OCI-LY1 (cell line): ENCODE data around the gene EML1.

Experiments
- H2AFZ ChIP-seq: fragments of 200-600 bp; sonication (generic), shearing (Covaris generic); 2 replicates; pipeline ENCODE4 v1.6.0; 2014; ENCODE audit warnings: antibody characterized with exemption, mild to moderate bottlenecking, low read length
- H3F3A ChIP-seq: fragments of 200-600 bp; sonication (generic), shearing (Covaris generic); 2 replicates; pipeline ENCODE4 v1.6.0; 2014; ENCODE audit warnings: mild to moderate bottlenecking, antibody characterized with exemption, low read length, moderate library complexity; ENCODE audit not compliant: insufficient read depth
- H3K27ac ChIP-seq: fragments of 200-600 bp; sonication (generic); 2 replicates; pipeline ENCODE4 v1.5.1; 2014; ENCODE audit warnings: low read length, mixed run types, mild to moderate bottlenecking, low read depth; ENCODE audit not compliant: poor library complexity, severe bottlenecking
- H3K27me3 ChIP-seq: fragments of 200-600 bp; sonication (generic); 2 replicates; pipeline ENCODE4 v1.6.0; 2014; ENCODE audit warnings: antibody characterized with exemption, mild to moderate bottlenecking, low read length, moderate library complexity; ENCODE audit not compliant: insufficient read depth
- H3K36me3 ChIP-seq: fragments of 200-600 bp; sonication (generic); 2 replicates; pipeline ENCODE4 v1.6.1; 2014; ENCODE audit warnings: mild to moderate bottlenecking, antibody characterized with exemption, low read length, moderate library complexity, mixed read lengths; ENCODE audit not compliant: insufficient read depth
- H3K4me1 ChIP-seq: fragments of 200-600 bp; sonication (generic); 2 replicates; pipeline ENCODE4 v1.5.1; 2014; ENCODE audit warnings: mild to moderate bottlenecking, low read length, moderate library complexity; ENCODE audit not compliant: insufficient read depth, severe bottlenecking
- H3K4me2 ChIP-seq: fragments of 200-600 bp; sonication (generic), shearing (Covaris generic); 2 replicates; pipeline ENCODE4 v1.6.1; 2014; ENCODE audit warnings: low read length
- H3K4me3 ChIP-seq: fragments of 200-600 bp; sonication (generic); 2 replicates; pipeline ENCODE4 v1.5.1; 2014; ENCODE audit warnings: low read length, low read depth, mild to moderate bottlenecking, mixed read lengths; ENCODE audit not compliant: poor library complexity, severe bottlenecking
- H3K79me2 ChIP-seq: fragments of 200-600 bp; shearing (Covaris generic); 2 replicates; pipeline ENCODE4 v1.6.1; 2016; ENCODE audit warnings: mixed run types, low read length, mixed read lengths; ENCODE audit not compliant: insufficient read depth
- H3K9ac ChIP-seq: fragments of 200-600 bp; sonication (generic), shearing (Covaris generic); 2 replicates; pipeline ENCODE4 v1.6.1; 2014; ENCODE audit warnings: mild to moderate bottlenecking, low read length, mixed read lengths
- H3K9me2 ChIP-seq: fragments of 200-600 bp; sonication (generic), shearing (Covaris generic); 2 replicates; pipeline ENCODE4 v1.6.1; 2014; ENCODE audit warnings: low read depth, mild to moderate bottlenecking, low read length, mixed read lengths
- H3K9me3 ChIP-seq: fragments of 200-600 bp; shearing (Covaris generic); 2 replicates; pipeline ENCODE4 v1.6.1; 2014; ENCODE audit warnings: low read length, mixed read lengths
- H4K20me1 ChIP-seq: fragments of 200-600 bp; sonication (generic), shearing (Covaris generic); 2 replicates; pipeline ENCODE4 v1.6.0; 2016; ENCODE audit warnings: mild to moderate bottlenecking, low read length; ENCODE audit not compliant: insufficient read depth
- EZH2 ChIP-seq: fragments of 200-600 bp; sonication (generic), shearing (Covaris generic); IDR thresholded peaks from 2 replicates; pipeline ENCODE4 v1.8.0; 2017; ENCODE audit warnings: borderline replicate concordance, mixed run types, mild to moderate bottlenecking, antibody characterized with exemption, low read length, moderate library complexity, mixed read lengths
- TF ChIP-seq, protein P1 (sequence below): fragments of 200-600 bp; sonication (generic), shearing (Covaris generic); IDR thresholded peaks from 2 replicates; pipeline ENCODE4 v1.5.1; 2017; ENCODE audit warnings: mild to moderate bottlenecking, antibody characterized with exemption, low read length, moderate library complexity, mixed read lengths

The EML1 gene

DNA sequence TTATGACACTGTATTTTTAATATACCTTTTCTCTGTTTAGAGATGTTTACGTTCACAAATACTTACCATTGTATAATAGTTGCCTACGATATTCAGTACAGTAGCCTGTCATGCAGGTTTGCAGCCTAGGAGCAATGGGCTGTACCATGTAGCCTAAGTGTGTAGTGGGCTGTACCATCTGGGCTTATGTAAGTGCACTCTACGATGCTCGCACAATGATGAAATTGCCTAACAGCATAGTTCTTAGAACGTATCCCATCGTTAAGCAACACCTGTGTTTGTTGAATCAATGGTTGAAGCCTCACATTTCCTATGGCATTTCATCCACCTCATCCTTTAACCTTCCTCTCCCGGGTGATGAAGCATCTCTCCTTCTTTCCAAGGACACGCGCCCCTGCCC, 12.5 kb upstream of the EML1 start:
- no peaks in the 10 kb centered on the region for H3K4me1 ChIP-seq
- no peak overlapping the region for H3K9ac ChIP-seq
- no peaks in the 10 kb centered on the region for H3K79me2 ChIP-seq

DNA sequence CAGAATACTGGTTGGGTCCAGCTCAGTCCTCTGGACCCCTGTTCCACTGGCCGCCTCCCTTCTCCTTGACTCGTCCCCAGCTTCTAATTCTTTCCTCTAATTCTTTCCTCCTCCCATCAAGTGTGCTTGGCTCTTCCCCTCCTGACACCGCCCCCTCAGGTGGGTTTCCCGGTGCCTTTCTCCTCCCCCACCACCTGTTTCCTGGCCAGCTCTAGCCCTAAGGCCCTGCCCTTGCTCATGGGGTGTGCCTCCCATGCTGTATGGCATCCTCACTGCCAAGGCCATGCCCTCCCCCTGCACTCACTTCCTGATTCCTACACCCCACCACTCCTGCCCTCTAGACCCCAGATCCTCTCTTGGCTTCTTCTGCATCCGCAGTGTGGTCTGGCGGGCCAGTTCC, 12.1 kb upstream of the EML1 start:
- H3K27me3 ChIP-seq = 0 out of 2 replicates have a peak, but pooled peaks cover 5% of the 10 kb centered on the region

More for the DNA sequence above, 12.5 kb upstream of the EML1 start:
- no peaks in the 10 kb centered on the region for H3K9me2 ChIP-seq
- no peaks in the 10 kb centered on the region for H3F3A ChIP-seq
- no peak overlapping the region for H3K4me3 ChIP-seq
- H3K27me3 ChIP-seq = 0 out of 2 replicates have a peak, but pooled peaks cover 4% of the 10 kb centered on the region
- H3K27ac ChIP-seq = no peak overlapping the region
- no peak overlapping the region for H3K4me2 ChIP-seq
- H3K36me3 ChIP-seq = no peaks in the 10 kb centered on the region
- TF ChIP-seq EZH2 = no peak
- TF ChIP-seq, protein P1, sequence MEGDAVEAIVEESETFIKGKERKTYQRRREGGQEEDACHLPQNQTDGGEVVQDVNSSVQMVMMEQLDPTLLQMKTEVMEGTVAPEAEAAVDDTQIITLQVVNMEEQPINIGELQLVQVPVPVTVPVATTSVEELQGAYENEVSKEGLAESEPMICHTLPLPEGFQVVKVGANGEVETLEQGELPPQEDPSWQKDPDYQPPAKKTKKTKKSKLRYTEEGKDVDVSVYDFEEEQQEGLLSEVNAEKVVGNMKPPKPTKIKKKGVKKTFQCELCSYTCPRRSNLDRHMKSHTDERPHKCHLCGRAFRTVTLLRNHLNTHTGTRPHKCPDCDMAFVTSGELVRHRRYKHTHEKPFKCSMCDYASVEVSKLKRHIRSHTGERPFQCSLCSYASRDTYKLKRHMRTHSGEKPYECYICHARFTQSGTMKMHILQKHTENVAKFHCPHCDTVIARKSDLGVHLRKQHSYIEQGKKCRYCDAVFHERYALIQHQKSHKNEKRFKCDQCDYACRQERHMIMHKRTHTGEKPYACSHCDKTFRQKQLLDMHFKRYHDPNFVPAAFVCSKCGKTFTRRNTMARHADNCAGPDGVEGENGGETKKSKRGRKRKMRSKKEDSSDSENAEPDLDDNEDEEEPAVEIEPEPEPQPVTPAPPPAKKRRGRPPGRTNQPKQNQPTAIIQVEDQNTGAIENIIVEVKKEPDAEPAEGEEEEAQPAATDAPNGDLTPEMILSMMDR = no peak
- no peak overlapping the region for H2AFZ ChIP-seq
- H4K20me1 ChIP-seq = no peaks in the 10 kb centered on the region
- no peaks in the 10 kb centered on the region for H3K9me3 ChIP-seq

DNA sequence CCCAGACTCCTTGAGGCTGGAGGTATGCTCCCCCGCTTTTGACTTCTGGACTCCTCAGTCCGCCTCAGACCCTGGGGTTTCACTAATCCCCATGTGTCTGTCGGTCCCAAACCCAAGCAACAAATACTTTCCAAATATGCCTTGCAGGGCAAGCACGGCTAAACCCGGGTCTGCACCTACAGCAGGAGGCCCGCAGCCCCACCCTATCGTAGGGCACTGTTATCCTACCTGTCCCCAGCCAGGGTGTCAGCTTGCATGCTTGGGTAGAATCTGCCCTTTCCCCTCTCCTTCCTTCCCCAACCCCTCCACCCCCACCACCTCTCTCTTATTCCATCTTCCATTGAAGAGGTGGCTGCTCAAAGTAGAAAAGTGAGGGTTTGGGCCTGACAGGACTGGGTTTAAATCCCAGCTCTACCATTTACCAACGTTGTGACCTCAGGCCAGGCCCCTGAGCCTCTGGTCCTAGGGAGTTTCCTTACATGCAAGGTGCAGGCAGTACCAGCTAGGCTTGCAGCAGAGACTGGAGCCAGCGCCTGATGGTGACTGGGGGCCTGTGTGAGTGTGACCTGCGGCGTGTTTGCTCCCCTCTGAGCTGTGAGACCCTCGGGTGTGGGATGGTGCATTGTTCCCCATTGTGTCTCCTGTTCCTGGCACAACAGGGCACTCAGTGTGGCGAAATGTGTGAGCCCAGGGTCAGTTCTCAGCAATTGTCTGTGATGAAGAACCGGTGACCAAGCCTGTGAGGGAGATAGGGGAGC, 11.2 kb upstream of the EML1 start:
- H3K9me2 ChIP-seq = no peaks in the 10 kb centered on the region
- no peak for TF ChIP-seq EZH2
- TF ChIP-seq, protein P1 = no peak

More for the DNA sequence above, 12.1 kb upstream of the EML1 start:
- Histone ChIP-seq H3K4me3 (no peak overlapping the region), H3K9me2 (no peaks in the 10 kb centered on the region), H3K79me2 (no peaks in the 10 kb centered on the region), H3K9ac (no peak overlapping the region), H3K4me2 (no peak overlapping the region), H3F3A (no peaks in the 10 kb centered on the region), H3K4me1 (no peaks in the 10 kb centered on the region), H3K36me3 (no peaks in the 10 kb centered on the region), H2AFZ (no peak overlapping the region), H3K9me3 (no peaks in the 10 kb centered on the region), H4K20me1 (no peaks in the 10 kb centered on the region), H3K27ac (no peak overlapping the region)
- TF ChIP-seq, protein P1 = no peak
- no peak for TF ChIP-seq EZH2

More for the DNA sequence above, 11.2 kb upstream of the EML1 start:
- H3K4me3 ChIP-seq = no peak overlapping the region
- H3K27me3 ChIP-seq = 0 out of 2 replicates have a peak, but pooled peaks cover 6% of the 10 kb centered on the region
- H2AFZ ChIP-seq = no peak overlapping the region
- H3K36me3 ChIP-seq = no peaks in the 10 kb centered on the region
- H3K9ac ChIP-seq = no peak overlapping the region
- H3K27ac ChIP-seq = no peak overlapping the region
- H3K4me2 ChIP-seq = no peak overlapping the region
- no peaks in the 10 kb centered on the region for H3K4me1 ChIP-seq
- no peaks in the 10 kb centered on the region for H3K79me2 ChIP-seq
- no peaks in the 10 kb centered on the region for H3K9me3 ChIP-seq
- no peaks in the 10 kb centered on the region for H4K20me1 ChIP-seq
- H3F3A ChIP-seq = no peaks in the 10 kb centered on the region
